Stimulated activated CD4-positive, alpha-beta T cell treated with anti-CD3 and anti-CD28 coated beads, Interleukin-12 subunit alpha, Interleukin-12 subunit beta, amount 100 ng/mL, for 4 hours (primary cell): ENCODE measurements around the gene EPN3.

ENCODE experiments used
- DNase-seq: peaks from one replicate; pipeline ENCODE4 v3.0.0-alpha.2; 2020

EPN3 gene

GRCh38 chr17:50593321-50593720, 60.8 kb downstream of the EPN3 start:
- DNase-seq: no peak
